AG09309 (cell line): ENCODE measurements around the gene PLCXD3.

ENCODE experiments used
- DNase-seq: peaks from one replicate; pipeline ENCODE4 v3.0.0-alpha.2; 2010; ENCODE audit warnings: low read depth
- H3K4me3 ChIP-seq: 2 replicates; pipeline ENCODE4 v1.5.1; 2011; ENCODE audit warnings: mild to moderate bottlenecking, low read depth, low read length, moderate library complexity; ENCODE audit not compliant: control insufficient read depth
- TF ChIP-seq, protein P1 (sequence below): IDR thresholded peaks from 2 replicates; pipeline ENCODE4 v1.5.1; 2011; ENCODE audit warnings: mild to moderate bottlenecking, low read depth, low read length, inconsistent platforms; ENCODE audit not compliant: insufficient read depth, control insufficient read depth; ENCODE audit errors: missing control alignments

The PLCXD3 gene

GRCh38 chr5:41263335-41263734 lies 247.1 kb downstream of the PLCXD3 start:
- no peak for DNase-seq
- H3K4me3 ChIP-seq: no peak overlapping the region
- TF ChIP-seq, protein P1, sequence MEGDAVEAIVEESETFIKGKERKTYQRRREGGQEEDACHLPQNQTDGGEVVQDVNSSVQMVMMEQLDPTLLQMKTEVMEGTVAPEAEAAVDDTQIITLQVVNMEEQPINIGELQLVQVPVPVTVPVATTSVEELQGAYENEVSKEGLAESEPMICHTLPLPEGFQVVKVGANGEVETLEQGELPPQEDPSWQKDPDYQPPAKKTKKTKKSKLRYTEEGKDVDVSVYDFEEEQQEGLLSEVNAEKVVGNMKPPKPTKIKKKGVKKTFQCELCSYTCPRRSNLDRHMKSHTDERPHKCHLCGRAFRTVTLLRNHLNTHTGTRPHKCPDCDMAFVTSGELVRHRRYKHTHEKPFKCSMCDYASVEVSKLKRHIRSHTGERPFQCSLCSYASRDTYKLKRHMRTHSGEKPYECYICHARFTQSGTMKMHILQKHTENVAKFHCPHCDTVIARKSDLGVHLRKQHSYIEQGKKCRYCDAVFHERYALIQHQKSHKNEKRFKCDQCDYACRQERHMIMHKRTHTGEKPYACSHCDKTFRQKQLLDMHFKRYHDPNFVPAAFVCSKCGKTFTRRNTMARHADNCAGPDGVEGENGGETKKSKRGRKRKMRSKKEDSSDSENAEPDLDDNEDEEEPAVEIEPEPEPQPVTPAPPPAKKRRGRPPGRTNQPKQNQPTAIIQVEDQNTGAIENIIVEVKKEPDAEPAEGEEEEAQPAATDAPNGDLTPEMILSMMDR: no peak
